ENCODE data around the gene PNLIPRP2.

PNLIPRP2 gene

DNA sequence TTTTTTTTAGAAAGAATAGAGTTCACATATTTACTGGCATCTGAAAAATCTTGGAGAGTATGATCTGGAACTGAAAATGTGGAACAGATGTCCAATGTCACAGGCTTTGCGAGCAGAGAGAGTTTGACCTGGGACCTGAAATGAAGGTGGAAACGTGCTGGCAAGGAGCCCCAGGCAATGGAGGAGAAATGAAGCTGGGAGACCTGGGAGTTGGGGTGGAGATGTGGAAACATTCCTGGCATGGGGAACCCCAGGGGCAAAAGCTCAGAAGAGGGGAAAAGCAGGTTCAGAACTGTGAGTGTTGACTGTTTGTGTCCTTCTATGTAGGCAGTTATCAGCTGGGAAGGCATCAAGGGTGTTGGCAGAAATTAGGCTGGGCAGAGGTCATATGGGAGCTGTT is 7.3 kb upstream of the PNLIPRP2 start:
- DNase-seq = no peak

DNA sequence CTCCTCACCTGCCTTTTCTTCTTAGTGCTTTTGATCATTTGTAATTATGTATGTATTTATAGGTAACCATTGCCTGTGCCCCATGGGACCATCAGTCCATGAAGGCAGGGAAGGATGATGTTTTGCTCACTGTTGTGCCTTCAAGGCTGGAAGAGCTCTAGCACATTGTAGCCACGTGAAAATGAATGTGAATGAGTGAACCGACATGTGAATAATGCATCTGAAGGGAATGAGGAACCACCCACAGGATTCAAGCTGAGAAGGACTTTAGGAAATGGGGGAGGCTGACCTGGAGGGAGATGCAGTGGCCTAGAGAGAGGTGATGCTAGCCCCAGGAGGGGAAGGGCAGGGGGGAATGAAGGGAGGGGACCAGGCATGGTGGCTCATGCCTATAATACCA is 6.0 kb upstream of the PNLIPRP2 start:
- no peak for DNase-seq

DNA sequence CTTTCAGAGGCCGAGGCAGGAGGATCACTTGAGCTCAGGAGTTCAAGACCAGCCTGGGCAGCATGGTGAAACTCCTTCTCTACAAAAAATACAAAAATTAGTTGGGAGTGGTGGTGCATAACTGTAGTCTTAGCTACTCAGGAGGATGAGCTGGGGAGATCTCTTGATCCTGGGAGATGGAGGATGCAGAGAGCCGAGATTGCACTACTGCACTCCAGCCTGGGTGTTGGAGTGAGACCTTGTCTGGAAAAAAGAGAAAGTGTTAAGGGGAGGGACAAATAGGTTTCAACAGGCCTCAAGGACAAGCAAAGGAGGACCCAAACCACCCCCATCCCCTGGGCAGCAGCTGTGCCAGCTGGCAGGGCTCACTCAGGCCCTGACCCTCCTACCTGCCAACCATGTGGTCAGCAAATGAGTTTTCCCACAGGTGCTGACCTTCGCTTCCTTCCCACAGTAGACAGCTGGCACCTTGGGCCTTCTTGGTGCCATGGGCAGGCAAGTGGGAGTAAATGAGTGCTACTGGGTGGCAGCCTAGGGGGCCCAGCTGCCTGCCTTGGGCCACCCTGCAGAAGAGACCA is 5.5 kb upstream of the PNLIPRP2 start:
- DNase-seq = no peak

DNA sequence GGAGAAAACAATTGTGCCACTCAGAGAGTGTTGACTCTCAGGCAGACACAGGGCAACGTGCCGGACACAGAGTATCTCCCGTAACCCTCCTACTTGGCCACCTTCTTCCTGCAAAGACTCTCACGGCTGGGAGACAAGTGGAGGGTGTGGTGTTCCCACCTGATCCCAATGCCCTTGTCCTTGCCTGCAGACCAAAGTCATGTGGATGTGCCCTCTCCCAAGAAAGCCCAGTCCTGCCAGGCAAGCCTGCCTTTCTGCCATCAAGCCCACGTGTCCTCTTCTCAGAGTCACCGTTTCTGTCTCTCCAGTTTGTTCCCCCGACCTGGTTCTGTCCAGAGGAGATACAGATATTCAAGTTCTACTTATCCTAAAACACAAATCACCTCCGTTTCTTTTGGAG is 723 bp downstream of the PNLIPRP2 start:
- no peak for DNase-seq

DNA sequence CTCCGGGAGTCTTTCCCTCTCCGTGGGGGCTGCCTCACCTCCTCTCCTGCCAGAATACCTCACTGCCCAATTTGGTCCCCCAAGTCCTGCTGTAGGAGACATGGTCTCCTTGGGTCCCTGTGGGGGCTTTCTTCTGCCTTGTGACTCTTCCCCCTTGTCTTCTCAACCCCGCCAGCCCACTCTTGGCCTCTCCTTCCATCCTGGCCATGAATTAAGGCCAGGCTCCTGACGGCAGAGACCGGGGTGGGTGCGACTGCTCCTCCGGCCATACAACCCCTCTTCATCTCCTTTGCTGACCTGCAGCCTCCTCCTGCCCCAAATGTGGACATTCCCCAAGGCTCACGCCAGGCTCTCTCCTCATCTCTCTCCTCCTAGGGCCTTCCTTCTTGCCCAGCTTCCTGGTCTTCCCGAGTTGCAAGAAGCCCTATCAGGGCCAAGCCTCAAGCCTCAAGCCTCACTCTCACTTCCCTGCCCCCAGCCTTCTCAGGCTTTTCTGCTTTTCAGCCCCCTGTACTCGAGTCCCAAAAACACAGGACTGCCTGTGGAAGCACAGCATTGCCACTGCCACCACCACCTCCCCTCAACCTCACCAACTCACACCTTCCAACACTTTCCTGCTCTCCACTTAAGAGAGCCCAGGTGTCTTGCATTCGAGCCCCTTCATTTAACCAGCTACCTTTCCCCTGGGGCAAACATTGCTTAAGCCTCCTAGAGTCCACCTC is 1.3 kb downstream of the PNLIPRP2 start:
- DNase-seq = no peak

DNA sequence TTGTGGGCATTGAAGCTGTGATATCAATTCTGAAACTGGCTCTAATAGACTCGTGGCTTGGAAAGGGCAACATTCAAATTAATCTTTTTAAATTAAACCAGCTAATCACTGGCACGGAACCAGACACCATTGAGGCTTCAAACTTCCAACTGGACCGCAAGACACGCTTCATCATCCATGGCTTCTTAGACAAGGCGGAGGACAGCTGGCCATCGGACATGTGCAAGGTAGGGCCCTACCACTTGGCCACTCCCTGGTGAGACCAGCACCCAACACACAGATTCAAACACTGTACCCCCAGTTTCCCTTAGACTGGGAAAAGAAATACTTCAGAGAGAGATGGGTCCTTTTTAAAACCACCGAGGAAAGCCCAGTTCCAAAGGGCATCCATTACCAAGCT is 5.1 kb downstream of the PNLIPRP2 start:
- DNase-seq = no peak

DNA sequence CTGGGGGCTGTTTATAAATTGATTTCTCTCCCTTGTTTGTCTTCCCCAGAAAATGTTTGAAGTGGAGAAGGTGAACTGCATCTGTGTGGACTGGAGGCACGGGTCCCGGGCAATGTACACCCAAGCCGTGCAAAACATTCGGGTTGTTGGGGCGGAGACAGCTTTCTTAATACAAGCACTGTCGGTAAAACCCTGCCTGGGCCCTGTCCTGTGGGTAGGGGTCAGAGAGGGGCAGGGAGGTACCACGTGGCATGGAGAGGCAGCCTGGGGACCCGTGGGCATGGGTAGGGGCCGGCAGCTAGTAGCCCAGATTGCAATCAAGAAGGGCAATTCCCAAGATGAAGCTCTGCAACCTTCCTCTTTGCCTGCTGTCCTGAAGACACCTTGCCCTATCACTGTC is 6.1 kb downstream of the PNLIPRP2 start:
- DNase-seq = no peak

DNA sequence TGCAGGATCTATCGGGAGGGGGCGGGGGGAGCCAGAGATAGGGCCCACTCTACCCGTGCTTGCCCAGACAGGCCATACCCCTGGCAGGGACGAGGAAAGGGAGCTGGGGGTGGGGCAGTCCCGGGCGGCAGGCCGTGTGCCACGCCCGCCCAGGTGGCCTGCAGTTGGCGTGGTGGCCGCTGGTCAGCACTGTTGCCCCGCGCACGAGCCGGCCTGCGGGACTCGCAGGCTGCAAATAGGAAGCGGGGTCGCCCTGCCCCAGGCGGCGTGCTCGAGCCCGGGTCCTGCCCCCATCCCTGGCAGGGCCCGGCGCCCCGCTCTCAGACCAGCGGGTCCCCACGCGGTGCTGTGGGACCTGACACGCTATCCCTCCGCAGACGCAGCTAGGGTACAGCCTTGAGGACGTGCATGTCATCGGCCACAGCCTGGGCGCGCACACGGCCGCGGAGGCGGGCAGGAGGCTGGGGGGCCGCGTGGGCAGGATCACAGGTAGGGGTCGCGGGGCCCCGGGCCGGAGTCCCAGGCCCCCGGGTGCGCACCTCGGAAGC is 6.7 kb downstream of the PNLIPRP2 start:
- DNase-seq = no peak

DNA sequence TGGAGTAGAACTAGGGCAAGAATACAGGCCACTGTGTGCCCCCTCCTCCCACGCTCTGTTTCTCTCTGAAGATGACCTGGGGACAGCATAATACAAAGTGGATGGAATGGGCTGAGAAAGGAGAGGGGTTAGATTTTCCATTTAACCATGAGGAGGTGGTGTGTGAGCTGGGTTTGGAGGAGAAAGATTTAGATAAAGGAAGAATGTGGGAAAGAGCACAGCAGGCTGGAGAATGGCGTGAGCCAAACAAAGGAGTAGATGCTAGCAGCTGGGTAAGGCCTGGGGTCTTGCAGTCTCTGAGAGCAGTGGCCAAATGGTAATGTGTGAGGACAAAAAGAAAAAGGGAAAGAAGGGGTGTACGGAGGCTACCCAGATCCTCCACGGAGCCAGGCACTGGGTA is 8.6 kb downstream of the PNLIPRP2 start:
- DNase-seq = no peak

DNA sequence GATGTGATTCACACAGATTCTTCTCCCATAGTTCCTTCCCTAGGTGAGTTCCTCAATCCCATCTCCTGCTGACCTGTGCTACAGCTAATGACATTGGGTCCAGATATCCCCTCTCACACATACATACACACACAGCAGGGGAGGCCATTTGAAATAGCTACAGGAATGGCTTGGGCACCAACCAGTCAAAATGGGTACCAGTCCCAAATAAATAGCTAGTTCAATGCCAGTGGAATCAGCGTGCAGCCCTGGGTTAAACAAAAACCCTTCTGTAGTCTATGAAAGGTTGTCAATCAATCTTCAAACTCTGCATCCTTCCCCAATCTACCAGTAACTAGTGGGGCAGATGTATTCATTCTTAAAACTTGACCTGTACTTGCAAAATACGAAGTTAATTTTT is 9.3 kb downstream of the PNLIPRP2 start:
- no peak for DNase-seq

DNA sequence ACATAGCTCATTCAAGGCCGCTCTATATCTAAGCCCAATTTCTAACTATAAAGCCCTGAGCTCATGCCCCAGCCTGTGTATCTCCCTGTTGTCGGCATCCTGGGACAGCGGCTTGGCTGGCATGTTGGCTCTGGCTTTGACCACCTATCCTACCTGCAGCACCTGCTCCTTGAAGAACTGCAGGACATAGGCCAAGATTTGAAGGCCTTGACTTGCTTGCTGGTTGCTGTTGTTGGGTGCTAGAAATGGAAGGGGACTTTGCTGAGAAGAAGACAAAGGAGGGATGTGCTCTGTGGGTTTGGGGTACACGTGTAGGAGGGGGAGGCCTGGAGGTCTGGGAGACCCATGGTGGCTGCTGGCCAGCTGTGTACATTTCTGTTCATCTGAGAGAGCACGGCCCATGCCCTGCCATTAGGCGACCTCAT is 11.1 kb downstream of the PNLIPRP2 start:
- no peak for DNase-seq

DNA sequence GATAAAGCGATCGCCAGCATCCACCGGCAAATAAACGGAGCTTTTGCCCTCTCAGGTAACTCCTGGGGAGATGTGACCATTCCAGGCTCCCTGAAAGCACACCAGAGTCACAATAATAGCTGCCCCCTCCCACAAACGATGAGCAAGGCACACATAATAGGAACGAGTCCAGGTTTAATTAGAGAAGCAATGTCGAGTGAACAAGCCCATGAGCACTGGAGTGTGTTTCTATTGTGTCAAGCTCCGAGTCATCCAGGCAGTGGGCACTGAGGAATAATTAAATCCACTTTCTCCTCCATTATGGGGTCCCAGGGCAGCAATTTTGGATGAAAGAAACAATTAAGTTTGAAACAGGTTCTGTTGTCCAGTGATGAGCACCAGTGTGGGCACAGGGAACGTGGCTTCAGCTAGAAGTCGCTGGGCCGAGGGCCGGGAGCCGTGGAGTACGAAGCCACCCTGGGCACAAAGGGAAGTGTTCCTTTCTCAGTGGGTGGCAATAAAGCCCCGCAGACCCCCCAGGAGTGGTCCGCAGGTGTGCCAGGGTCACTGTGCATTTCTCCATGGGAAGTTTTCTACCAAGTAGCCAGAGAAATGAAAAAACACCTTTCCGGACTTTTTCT is 12.0 kb downstream of the PNLIPRP2 start:
- no peak for DNase-seq

DNA sequence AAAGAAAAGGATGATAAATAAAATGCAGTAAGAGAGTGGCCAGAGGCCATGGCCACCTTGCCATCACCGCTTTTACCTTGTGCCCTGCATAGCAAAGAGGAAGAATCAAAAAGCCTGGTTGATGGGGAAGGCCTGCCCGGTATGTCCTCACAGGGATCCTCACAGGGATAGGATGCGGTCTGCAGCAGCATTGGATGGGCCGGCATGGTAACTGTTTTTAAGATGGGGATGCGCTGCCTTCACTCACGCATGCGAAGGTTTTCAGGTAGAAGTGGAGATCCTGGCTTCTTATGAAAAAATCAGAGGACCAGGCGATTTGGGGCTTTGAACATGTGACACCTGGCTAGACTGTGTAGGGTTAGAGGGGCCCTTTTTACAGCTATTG is 12.5 kb downstream of the PNLIPRP2 start:
- no peak for DNase-seq

DNA sequence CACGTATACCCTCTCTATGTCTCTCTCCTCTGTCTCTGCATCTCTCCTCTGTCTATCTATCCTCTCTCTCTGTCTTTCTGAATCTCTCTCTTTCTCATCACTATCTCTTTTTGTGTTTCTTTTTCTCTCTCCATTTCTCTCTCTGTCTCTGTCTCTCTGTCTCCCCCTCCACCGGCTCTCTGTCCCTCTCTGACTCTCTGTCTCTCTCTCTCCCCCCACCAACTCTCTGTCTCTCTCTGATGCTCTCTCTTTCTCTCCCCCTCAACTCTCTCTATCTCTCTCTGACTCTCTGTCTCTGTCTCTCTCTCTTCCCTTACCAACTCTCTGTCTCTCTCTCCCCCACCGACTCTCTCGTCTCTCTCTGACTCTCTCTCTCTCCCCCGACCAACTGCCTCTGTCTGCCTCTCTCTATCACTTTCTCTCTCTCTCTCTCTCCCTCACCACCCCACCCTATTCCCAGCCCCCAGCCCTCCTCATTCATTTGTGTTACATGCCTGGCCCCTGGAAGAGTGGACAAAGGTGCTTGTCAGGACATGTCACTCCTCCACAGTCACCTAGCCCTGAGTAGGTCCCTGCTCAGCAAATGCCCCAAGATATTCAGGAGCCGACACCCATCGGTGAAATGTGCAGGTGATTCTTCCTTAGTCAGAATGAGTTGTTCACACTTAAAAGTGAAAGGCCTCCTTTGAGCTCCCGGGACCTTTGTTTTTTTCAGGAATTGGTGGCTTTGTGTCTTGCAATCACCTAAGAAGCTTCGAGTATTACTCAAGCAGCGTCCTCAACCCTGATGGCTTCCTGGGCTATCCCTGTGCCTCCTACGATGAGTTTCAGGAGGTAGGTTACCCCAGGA is 13.6 kb downstream of the PNLIPRP2 start:
- DNase-seq = no peak

DNA sequence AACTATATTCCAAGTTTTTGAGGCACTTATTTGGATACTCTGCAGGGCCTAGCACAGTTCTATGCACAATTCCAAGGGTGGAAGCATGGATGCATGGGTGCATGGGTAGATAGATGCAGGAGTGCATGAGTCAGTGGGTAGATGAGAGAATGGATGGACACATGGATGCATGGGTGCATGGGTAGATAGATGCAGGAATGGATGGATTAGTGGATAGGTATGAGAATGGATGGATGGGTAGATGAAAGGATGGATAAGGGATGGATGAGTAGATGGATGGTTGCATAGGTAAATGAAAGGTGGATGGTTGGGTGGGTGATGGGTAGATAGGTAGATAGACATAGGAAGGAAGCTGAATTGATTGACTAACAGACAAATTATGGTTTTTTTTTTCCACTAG is 15.6 kb downstream of the PNLIPRP2 start:
- DNase-seq = no peak

DNA sequence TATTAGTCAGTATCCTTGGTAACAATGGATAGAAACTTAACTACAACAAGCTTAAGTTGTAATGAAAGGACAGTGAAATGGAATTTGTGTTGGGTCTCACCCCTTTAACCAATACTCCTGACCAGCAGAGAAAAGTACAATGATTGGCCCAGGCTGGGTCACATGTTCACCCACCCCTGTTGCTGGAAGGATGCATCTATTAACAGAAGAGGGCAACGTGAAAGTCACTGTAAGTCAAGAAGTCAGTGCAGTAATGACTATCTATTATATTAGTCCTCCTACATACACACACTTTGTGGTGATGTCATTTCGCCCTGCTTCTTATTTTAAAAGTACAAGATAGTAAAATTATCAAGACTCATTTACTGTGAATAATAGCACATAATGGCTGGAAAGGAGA is 16.2 kb downstream of the PNLIPRP2 start:
- no peak for DNase-seq

DNA sequence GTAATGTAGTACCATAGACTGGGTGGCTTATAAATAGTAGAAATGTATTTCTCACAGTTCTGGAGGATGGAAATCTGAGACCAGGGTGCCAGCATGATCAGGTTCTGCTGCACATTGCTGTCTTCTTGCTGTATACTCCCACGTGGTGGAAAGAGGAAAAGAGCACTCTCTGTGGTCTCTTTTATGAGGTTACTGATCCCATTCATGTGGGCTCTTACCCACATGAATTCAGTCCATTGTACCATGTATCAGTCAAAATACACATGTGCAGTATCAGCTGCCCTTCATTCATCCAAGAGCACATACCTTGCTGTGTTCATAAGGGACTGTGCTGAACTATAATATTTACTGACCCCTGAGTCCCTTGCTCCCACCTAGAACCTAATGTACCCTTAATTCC is 17.1 kb downstream of the PNLIPRP2 start:
- no peak for DNase-seq

DNA sequence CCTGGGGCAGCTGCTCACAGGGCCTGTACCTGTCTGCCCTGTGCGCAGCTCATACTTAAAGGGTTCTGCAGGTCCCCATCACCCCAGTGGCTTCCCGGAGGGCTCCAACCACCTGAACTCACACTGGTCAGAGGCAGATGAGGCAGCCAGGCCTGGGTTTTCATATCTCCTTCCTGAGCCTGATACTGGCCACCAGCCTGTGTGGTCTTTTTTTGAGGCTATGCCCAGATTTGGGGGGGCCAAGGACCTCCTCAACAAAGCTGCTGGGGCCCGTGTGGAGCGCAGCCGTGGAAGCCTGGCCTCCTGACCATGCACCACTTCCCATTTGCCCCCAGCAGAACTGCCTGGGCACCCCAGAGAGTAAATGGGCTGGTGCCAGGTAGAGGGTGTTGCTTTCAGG is 25.7 kb downstream of the PNLIPRP2 start:
- DNase-seq = no peak

DNA sequence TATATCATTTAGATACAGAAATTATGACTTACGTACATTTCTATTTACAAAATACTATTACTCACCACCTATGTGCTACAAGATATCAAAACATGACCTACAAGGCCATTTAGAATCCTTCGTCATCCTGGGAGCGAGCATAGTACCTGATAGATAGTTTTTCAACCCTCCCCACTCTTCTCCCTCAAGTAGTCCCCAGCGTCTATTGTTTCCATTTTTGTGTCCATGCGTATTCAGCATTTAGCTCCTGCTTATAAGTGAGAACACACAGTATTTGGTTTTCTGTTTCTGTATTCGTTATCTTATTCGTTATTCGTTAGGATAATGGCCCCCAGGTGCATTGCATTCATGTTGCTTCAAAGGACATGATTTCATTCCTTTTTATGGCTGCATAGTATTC is 28.1 kb downstream of the PNLIPRP2 start:
- no peak for DNase-seq

DNA sequence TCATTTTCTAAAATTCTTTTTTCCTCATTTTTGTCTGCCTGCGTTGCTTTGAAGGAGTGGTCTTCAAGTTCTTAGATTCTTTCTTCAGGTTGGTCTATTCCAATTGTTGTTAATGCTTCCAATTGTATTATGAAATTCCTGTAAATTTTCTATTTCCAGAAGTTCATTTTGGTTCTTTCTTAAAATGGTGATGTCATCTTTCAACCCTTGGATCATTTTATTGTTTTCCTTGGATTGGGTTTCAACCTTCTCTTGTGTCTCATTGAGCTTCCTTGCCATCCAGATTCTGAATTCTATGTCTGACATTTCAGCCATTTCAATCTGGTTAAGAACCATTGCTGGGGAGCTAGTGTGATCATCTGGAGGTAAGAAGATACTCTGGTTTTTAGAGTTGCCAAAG is 33.1 kb downstream of the PNLIPRP2 start:
- DNase-seq = no peak

DNA sequence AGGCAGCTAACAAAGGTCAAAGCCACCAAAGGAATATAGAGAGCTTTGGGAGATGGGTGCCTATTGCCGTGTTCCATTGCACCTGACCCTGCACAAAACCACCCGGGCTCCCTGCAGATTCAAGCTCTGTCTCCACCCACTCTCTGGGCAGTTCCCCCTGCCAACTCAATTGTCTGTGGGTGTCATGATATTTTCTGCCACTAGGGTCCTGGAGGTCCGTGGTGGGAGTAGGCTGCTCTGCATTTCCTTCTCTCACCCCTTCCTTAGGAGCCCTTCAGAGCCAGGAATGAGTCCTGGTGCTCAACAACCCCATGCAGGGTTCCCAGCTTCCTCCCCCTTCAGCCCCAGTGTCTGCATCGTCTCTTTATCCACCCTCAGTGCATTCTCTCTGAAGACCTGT is 34.1 kb downstream of the PNLIPRP2 start:
- no peak for DNase-seq

DNA sequence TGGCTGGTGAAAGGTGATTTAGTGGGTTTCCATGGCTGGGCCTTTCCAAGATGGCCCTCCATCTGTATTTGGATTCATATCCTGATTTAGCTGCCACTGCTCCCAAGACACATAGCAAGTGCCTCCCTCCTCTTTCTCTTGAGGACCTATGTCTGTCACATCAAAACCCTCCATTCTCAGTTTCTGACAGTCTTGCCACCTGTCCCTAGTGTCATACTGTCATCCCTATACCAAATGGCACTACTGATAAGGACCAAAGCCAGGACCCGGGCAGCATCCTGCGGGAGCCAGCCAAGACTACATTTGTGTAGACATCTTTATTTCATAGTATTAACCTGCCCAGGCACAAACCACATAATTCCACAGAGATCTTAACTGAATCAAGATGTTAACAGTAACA is 34.8 kb downstream of the PNLIPRP2 start:
- no peak for DNase-seq

DNA sequence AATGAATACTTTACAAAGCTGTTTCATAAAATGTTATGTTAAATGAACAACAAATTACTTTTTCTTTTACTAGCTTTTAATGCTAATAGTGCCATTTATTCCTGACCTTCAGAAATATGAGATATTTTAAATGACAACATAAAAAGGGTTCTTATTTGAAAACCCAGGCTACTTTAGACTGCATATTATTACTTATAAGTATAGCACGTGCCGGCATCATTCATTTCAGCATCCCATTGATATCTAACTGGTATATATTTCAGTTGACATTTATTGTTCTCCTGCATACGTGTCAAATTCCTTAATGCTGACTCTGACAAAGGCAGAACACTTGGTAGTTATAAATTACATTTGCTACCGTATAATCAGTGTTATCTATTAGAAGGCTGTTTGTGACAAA is 35.3 kb downstream of the PNLIPRP2 start:
- no peak for DNase-seq

All from DMS153 (cell line).